NB4 (cell line): ENCODE data around the gene FER.

Experiments used
- CTCF ChIP-seq: IDR thresholded peaks from one replicate; pipeline ENCODE4 v1.5.1; 2012; ENCODE audit warnings: low read depth, low read length
- MAX ChIP-seq: IDR thresholded peaks from 2 replicates; pipeline ENCODE4 v1.6.1; 2011; ENCODE audit warnings: low read depth, low read length
- POLR2A ChIP-seq: IDR thresholded peaks from 2 replicates; pipeline ENCODE4 v1.6.1; 2011; ENCODE audit warnings: mild to moderate bottlenecking; ENCODE audit not compliant: insufficient read length; ENCODE audit errors: extremely low read depth

- TF ChIP-seq CTCF (no peak), POLR2A (no peak), MAX (no peak)
These were observed 364.0 kb downstream of the FER start for GRCh38 chr5:109111680-109112079.
